ENCODE measurements around the gene NDUFAF3.
A peak's percentile ranks its signal among the peaks of the same experiment; 100 is the strongest.

NDUFAF3 gene

GRCh38 chr3:49019941-49020329, 2.0 kb upstream of the NDUFAF3 start:
- no peak for DNase-seq

GRCh38 chr3:49020330-49021212, 1.4 kb upstream of the NDUFAF3 start:
- DNase-seq: peak; percentile 59

GRCh38 chr3:49021213-49021812, 608 bp upstream of the NDUFAF3 start:
- DNase-seq: peak; percentile 98

GRCh38 chr3:49022688-49023171, 809 bp downstream of the NDUFAF3 start:
- no peak for DNase-seq

GRCh38 chr3:49023775-49024174, 1.9 kb downstream of the NDUFAF3 start:
- no peak for DNase-seq

GRCh38 chr3:49024449-49024848, 2.5 kb downstream of the NDUFAF3 start:
- no peak for DNase-seq

- DNase-seq: no peak
These were observed 3.3 kb downstream of the NDUFAF3 start for GRCh38 chr3:49025005-49025792.

GRCh38 chr3:49025793-49026520, 4.0 kb downstream of the NDUFAF3 start:
- no peak for DNase-seq

GRCh38 chr3:49026536-49026935, 4.6 kb downstream of the NDUFAF3 start:
- DNase-seq: no peak

GRCh38 chr3:49027634-49028033, 5.7 kb downstream of the NDUFAF3 start:
- no peak for DNase-seq

GRCh38 chr3:49028298-49028672, 6.4 kb downstream of the NDUFAF3 start:
- no peak for DNase-seq

GRCh38 chr3:49028673-49029562, 7.0 kb downstream of the NDUFAF3 start, which contains the start of gene IMPDH2:
Gene IMPDH2 (minus strand): TSS chr3:49029398. CDS start chr3:49029350, 48 bp downstream.
- DNase-seq: peak; percentile 94

- DNase-seq: no peak
These were observed 7.6 kb downstream of the NDUFAF3 start for GRCh38 chr3:49029563-49029884.

GRCh38 chr3:49030321-49030720, 8.4 kb downstream of the NDUFAF3 start:
- DNase-seq: no peak

- no peak for DNase-seq
These were observed 10.9 kb downstream of the NDUFAF3 start for GRCh38 chr3:49032646-49033304.

- DNase-seq: no peak
These were observed 12.7 kb downstream of the NDUFAF3 start for GRCh38 chr3:49034650-49035049.

- no peak for DNase-seq
These were observed 13.4 kb downstream of the NDUFAF3 start for GRCh38 chr3:49035281-49035680.

- DNase-seq: no peak
These were observed 31.6 kb downstream of the NDUFAF3 start for GRCh38 chr3:49053543-49053942.

- DNase-seq: no peak
These were observed 32.5 kb downstream of the NDUFAF3 start for GRCh38 chr3:49054344-49054862.

- no peak for DNase-seq
These were observed 35.3 kb downstream of the NDUFAF3 start for GRCh38 chr3:49057268-49057667.

GRCh38 chr3:49058011-49058410, 36.1 kb downstream of the NDUFAF3 start:
- no peak for DNase-seq
